ENCODE data around the gene PLCL1.

Gene PLCL1

GRCh38 chr2:197927994-197928393 lies 123.6 kb downstream of the PLCL1 start:
- DNase-seq (ENCODE audit: low read depth), result no peak

GRCh38 chr2:197929008-197929885 lies 124.9 kb downstream of the PLCL1 start:
- DNase-seq (ENCODE audit: low read depth), result no peak

- DNase-seq (ENCODE audit: low read depth), result no peak
These were observed 125.5 kb downstream of the PLCL1 start for GRCh38 chr2:197929886-197930227.

- no peak for DNase-seq (ENCODE audit: low read depth)
These were observed 126.3 kb downstream of the PLCL1 start for GRCh38 chr2:197930570-197931278.

DNA sequence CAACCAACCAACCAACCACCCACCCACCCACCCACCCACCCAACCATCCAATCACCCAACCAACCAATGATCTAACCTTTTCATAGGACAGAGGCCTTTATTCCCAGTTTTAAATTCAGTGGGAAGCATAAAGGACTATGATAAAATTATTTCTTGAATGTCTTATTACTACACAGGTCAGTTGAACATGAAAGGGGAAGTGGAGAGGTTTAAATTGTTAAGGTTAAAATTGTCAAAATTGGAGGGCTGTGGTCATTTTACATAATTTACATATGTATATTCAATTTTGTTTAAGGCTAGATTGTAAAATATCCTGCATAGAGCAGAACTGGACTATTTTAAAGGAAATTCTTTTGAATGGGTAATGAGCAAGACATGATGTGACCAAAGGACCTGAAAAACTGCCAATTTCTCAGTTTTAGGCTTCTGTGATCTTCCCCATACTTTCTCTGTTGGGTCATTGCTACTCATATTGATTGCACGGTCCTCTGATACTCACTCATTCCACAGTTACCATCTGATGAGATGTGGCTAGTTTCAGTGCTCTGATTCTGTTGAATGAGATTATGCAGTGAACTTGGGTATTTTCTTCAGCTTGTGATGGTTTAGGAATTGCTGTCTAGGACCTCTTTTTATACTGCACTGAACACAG lies 127.4 kb downstream of the PLCL1 start:
- DNase-seq (ENCODE audit: low read depth), result no peak

GRCh38 chr2:197932374-197932773 lies 128.0 kb downstream of the PLCL1 start:
- no peak for DNase-seq (ENCODE audit: low read depth)

- DNase-seq (ENCODE audit: low read depth), result no peak
These were observed 130.0 kb downstream of the PLCL1 start for GRCh38 chr2:197934261-197934933.

DNA sequence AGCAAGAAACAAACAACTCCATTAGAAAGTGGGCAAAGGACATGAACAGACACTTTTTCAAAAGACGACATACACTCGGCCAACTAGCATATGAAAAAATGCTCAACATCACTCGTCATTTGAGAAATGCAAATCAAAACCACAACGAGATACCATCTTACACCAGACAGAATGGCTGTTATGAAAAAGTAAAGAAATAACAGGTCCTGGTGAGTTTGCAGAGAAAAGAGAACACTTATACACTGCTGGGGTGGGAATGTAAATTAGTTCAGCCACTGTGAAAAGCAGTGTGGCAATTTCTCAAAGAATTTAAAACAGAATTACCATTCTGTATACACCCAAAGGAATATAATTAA lies 130.5 kb downstream of the PLCL1 start:
- no peak for DNase-seq (ENCODE audit: low read depth)

DNA sequence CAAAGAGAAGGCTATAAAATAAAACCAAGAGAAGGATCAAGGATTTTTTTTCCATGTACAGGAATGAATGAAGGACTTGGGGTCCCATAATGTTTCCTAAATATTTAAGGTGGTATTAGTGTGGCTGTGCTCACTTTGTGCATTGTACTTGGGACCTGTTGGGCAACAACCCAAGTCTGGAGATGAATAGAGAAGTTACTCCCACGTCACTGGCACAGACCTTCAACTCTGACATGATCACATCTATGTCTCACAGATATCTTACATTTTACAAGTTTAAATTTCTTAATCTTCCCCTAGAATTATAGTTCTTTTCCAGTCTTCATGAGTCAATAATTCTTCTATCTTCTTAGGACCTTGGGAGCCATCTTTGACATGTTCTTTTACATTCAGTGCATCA lies 133.4 kb downstream of the PLCL1 start:
- DNase-seq (ENCODE audit: low read depth), result no peak

- no peak for DNase-seq (ENCODE audit: low read depth)
These were observed 134.2 kb downstream of the PLCL1 start for GRCh38 chr2:197938555-197938954.

GRCh38 chr2:197939787-197940186 lies 135.4 kb downstream of the PLCL1 start:
- no peak for DNase-seq (ENCODE audit: low read depth)

GRCh38 chr2:197940382-197940781 lies 136.0 kb downstream of the PLCL1 start:
- DNase-seq (ENCODE audit: low read depth), result no peak

- DNase-seq (ENCODE audit: low read depth), result no peak
These were observed 137.3 kb downstream of the PLCL1 start for GRCh38 chr2:197941715-197942114.

DNA sequence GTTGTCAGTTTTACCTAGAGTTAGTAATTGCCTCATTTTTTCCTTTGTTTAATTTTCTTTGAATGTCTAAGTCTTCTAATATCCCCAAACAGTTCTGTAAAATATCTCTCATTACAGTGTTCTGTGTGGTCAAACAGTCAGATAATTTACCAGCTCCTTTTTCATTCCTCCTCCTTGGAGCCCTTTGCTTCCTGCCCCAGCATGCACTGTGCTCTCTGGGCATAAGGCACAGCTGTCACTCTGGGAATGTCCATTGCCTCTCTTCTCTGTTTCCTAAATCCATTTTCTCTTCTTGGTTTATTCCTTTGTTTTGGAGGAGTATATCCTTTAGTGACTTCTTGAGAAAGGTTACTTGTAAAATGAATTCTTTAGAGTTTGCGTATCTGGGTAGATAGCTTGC lies 139.3 kb downstream of the PLCL1 start:
- DNase-seq (ENCODE audit: low read depth), result no peak

GRCh38 chr2:197944416-197945096 lies 140.2 kb downstream of the PLCL1 start:
- DNase-seq (ENCODE audit: low read depth), result no peak

DNA sequence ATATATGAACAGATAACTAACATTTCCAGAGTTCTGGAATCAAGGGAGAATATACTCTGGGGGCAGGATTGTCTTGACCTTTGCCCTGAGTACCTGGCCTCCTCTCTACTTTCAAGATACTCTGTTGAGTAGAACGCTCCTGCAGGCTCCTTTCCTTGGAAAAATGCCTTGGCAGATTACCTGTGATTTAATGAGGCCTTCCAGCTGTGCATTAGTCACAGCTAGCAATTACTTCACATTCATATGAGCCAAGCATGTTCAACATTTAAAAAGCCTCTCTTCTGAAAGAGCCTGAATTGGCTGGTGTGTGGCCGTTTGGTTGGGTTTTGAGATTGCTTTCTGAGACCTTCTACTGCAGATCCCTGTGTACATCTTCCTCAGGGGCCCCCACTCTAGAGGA lies 142.2 kb downstream of the PLCL1 start:
- no peak for DNase-seq (ENCODE audit: low read depth)

- no peak for DNase-seq (ENCODE audit: low read depth)
These were observed 142.9 kb downstream of the PLCL1 start for GRCh38 chr2:197947219-197947757.

GRCh38 chr2:197949224-197949623 lies 144.8 kb downstream of the PLCL1 start:
- no peak for DNase-seq (ENCODE audit: low read depth)

GRCh38 chr2:197950006-197950405 lies 145.6 kb downstream of the PLCL1 start:
- no peak for DNase-seq (ENCODE audit: low read depth)

DNA sequence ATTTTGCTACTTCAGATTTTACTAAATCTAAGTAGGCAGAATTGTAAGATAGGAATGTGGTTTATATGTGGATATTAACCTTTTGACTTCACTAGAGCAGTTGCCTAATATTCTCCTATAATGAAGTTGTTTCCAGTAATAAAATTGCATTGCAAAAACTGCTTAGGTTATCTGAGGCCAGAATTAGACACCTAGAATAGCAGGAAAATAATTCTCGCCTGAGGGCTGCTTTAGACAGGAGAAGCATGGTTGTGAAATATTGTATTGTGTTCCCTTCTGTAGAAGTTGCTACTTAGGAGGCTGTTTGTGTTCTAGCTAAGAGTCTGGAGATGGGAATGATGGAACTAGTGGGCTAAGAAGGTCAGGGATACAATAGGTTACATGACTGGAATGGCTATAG lies 146.3 kb downstream of the PLCL1 start:
- no peak for DNase-seq (ENCODE audit: low read depth)

- DNase-seq (ENCODE audit: low read depth), result peak; percentile 16
These were observed 148.3 kb downstream of the PLCL1 start for GRCh38 chr2:197952540-197953202.

All from activated T-cell treated with anti-CD3 and anti-CD28 coated beads for 24 hours (primary cell).